MM.1S (cell line): Measurements from ENCODE around the gene USF3.

ENCODE experiments used
- EZH2 ChIP-seq: fragments of 300-600 bp; sonication (generic); optimal IDR thresholded peaks from 2 replicates; pipeline ENCODE3; 2017; ENCODE audit warnings: low read depth, mild to moderate bottlenecking, antibody characterized with exemption, low read length, mixed read lengths
- TF ChIP-seq, protein P1 (sequence below): fragments of 300-600 bp; sonication (generic); IDR thresholded peaks from 2 replicates; pipeline ENCODE4 v1.5.1; 2016; ENCODE audit warnings: antibody characterized with exemption, low read length, mixed read lengths

DNA sequence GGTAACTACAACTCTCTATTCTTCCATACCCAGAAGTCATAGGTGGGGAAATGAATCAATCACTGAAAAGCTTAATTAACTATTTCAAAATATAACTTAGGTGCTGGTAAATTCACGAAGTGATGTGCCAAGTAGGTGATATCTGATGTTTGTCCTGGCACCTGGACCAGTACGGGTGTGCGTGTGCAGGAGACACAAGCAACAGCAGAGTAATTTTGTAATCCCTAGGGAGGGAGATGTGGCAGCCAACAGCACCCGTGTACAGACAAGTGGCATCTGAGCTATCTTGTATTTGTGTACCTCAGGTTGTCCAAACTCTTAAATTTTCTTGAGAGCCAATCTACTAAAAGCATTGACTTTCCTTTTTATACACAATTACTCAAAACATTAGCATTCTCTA is 22.8 kb downstream of the USF3 start:
- TF ChIP-seq, protein P1, sequence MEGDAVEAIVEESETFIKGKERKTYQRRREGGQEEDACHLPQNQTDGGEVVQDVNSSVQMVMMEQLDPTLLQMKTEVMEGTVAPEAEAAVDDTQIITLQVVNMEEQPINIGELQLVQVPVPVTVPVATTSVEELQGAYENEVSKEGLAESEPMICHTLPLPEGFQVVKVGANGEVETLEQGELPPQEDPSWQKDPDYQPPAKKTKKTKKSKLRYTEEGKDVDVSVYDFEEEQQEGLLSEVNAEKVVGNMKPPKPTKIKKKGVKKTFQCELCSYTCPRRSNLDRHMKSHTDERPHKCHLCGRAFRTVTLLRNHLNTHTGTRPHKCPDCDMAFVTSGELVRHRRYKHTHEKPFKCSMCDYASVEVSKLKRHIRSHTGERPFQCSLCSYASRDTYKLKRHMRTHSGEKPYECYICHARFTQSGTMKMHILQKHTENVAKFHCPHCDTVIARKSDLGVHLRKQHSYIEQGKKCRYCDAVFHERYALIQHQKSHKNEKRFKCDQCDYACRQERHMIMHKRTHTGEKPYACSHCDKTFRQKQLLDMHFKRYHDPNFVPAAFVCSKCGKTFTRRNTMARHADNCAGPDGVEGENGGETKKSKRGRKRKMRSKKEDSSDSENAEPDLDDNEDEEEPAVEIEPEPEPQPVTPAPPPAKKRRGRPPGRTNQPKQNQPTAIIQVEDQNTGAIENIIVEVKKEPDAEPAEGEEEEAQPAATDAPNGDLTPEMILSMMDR = no peak
- no peak for TF ChIP-seq EZH2
